PC-3 (cell line): ENCODE measurements around the gene INAVA. TPM values are rescaled to one million over a fixed set of nuclear protein-coding genes. Genes with fewer than 3 reads are reported as not detected.

ENCODE experiments used
- ATAC-seq: fragments of 200-7000 bp; cut with Tn5 transposase; 2 replicates; pipeline ENCODE4 v1.9.1; 2020; ENCODE audit warnings: mild to moderate bottlenecking, moderate library complexity
- BruUV-seq: library from RNA; stranded (reverse); fragments of 400-500 nt; replicated peaks from 2 replicates; lab custom pipeline; 2021; lab: Mats Ljungman, UMichigan
- CTCF ChIA-PET: fragments of 300-600 bp; sonication (Branson Sonifier 250); formaldehyde crosslinking; loops from one replicate; lab custom pipeline; 2022; ENCODE audit warnings: antibody characterized with exemption; lab: Charles Lee
- POLR2A ChIA-PET: fragments of 300-600 bp; sonication (Branson Sonifier 250); formaldehyde crosslinking; loops from one replicate; lab custom pipeline; 2022; ENCODE audit warnings: antibody characterized with exemption; ENCODE audit not compliant: unreplicated experiment; lab: Charles Lee
- DNase-seq: peaks from one replicate; pipeline ENCODE4 v3.0.0-alpha.2; 2015
- H2AFZ ChIP-seq: fragments of 300-600 bp; sonication (generic); 2 replicates; pipeline ENCODE4 v1.6.0; 2016; ENCODE audit warnings: antibody characterized with exemption, low read length
- H3F3A ChIP-seq: fragments of 300-600 bp; sonication (generic); one replicate; pipeline ENCODE4 v1.6.0; 2017; ENCODE audit warnings: antibody characterized with exemption, low read length, control low read depth, mild to moderate bottlenecking; ENCODE audit not compliant: unreplicated experiment
- H3K27ac ChIP-seq: fragments of 300-600 bp; sonication (generic); 2 replicates; pipeline ENCODE4 v1.5.1; 2016; ENCODE audit warnings: mild to moderate bottlenecking, low read length
- H3K27me3 ChIP-seq: fragments of 300-600 bp; sonication (generic); 2 replicates; pipeline ENCODE4 v1.6.1; 2016; ENCODE audit warnings: low read length, mixed read lengths
- H3K36me3 ChIP-seq: fragments of 300-600 bp; sonication (generic); 2 replicates; pipeline ENCODE4 v1.6.1; 2016; ENCODE audit warnings: low read depth, mixed run types, low read length, mixed read lengths
- H3K4me1 ChIP-seq: fragments of 300-600 bp; sonication (generic); 2 replicates; pipeline ENCODE4 v1.5.1; 2016; ENCODE audit warnings: low read length; ENCODE audit not compliant: insufficient read depth
- H3K4me2 ChIP-seq: fragments of 300-600 bp; sonication (generic); 2 replicates; pipeline ENCODE4 v1.6.0; 2016; ENCODE audit warnings: low read length
- H3K4me3 ChIP-seq: fragments of 300-600 bp; sonication (generic); 2 replicates; pipeline ENCODE4 v1.5.1; 2016; ENCODE audit warnings: mild to moderate bottlenecking, low read length, mixed read lengths
- H3K79me2 ChIP-seq: fragments of 300-600 bp; sonication (generic); 2 replicates; pipeline ENCODE4 v1.6.1; 2017; ENCODE audit warnings: low read length, mixed read lengths
- H3K9ac ChIP-seq: fragments of 300-600 bp; sonication (generic); 2 replicates; pipeline ENCODE4 v1.6.0; 2016; ENCODE audit warnings: mild to moderate bottlenecking, low read length
- H3K9me2 ChIP-seq: fragments of 300-600 bp; sonication (generic); replicated peaks from 2 replicates; pipeline ENCODE4 v1.6.1; 2016; ENCODE audit warnings: mixed run types, low read length, mixed read lengths
- H3K9me3 ChIP-seq: fragments of 300-600 bp; sonication (generic); 2 replicates; pipeline ENCODE4 v1.6.1; 2016; ENCODE audit warnings: low read length, mixed read lengths
- H4K20me1 ChIP-seq: fragments of 300-600 bp; sonication (generic); 2 replicates; pipeline ENCODE4 v1.6.1; 2016; ENCODE audit warnings: low read length, mixed read lengths
- EZH2 ChIP-seq: fragments of 300-600 bp; sonication (generic); IDR thresholded peaks from one replicate; pipeline ENCODE4 v1.6.1; 2017; ENCODE audit warnings: antibody characterized with exemption, mild to moderate bottlenecking, low read length; ENCODE audit not compliant: unreplicated experiment
- EZH2phosphoT487 ChIP-seq: fragments of 300-600 bp; sonication (generic); IDR thresholded peaks from 2 replicates; pipeline ENCODE4 v1.6.1; 2018; ENCODE audit warnings: mild to moderate bottlenecking, antibody characterized with exemption, low read length, borderline replicate concordance
- intact Hi-C: fragments of 100-400 bp; cut with micrococcal nuclease; formaldehyde crosslinking; loops from 2 replicates; pipeline ENCODE4 v1.9.0; 2023
- total RNA-seq: library from RNA; depleted of rRNA; stranded (reverse); fragments of >200 nt; gene quantifications from 2 replicates; pipeline ENCODE4 v1.2.3, GENCODE V29; 2014
- TF ChIP-seq, protein P1 (sequence below): fragments of 300-600 bp; sonication (generic); conservative IDR thresholded peaks from 2 replicates; pipeline ENCODE4 v1.5.1; 2017; ENCODE audit warnings: antibody characterized with exemption, low read depth, mild to moderate bottlenecking, low read length

The INAVA gene
- total RNA-seq, 1 experiment from 2014 or later = 102 TPM

DNA sequence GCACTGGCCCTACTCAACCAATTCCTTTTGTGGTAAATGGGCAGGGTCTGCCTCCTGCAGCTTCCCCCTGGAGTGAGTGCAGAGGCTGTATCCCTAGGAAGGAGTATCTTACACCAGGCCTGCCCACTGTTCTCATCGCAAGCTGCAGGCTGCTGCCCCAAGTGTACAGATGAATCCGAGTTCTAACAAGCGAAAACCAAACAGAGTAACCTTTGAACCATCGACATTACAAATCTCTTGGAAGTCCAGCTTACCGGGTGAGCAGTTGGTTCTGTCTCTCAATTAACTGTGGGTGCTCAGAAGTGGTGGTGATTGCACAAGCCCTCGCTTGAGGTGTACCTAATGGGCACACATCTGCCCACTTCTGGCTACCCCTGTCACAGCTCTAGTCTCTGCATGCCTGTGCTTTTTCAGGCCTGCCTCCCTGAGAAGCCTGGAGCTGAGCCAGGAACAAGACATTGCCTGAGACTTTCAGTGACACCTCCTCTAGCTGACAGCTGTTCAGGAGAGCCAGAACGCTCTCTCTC, 22.7 kb downstream of the INAVA start:
- Histone ChIP-seq H3K27ac (no peak overlapping the region), H3K4me2 (no peak overlapping the region), H3K9ac (no peak overlapping the region), H3K9me2 (no peaks in the 10 kb centered on the region), H3F3A (no peaks in the 10 kb centered on the region), H3K9me3 (no peaks in the 10 kb centered on the region), H3K27me3 (no peaks in the 10 kb centered on the region), H3K4me1 (no peaks in the 10 kb centered on the region), H3K4me3 (no peak overlapping the region), H4K20me1 (no peaks in the 10 kb centered on the region), H2AFZ (no peak overlapping the region), H3K79me2 (no peaks in the 10 kb centered on the region), H3K36me3 (peaks cover 10% of the 10 kb centered on the region)
- ATAC-seq = peak; percentile 40
- CTCF ChIA-PET = no interaction called here
- no TSS peak for BruUV-seq
- POLR2A ChIA-PET = no interaction called here
- DNase-seq = peak; percentile 32
- intact Hi-C loops = no loop called here
- TF ChIP-seq, protein P1, sequence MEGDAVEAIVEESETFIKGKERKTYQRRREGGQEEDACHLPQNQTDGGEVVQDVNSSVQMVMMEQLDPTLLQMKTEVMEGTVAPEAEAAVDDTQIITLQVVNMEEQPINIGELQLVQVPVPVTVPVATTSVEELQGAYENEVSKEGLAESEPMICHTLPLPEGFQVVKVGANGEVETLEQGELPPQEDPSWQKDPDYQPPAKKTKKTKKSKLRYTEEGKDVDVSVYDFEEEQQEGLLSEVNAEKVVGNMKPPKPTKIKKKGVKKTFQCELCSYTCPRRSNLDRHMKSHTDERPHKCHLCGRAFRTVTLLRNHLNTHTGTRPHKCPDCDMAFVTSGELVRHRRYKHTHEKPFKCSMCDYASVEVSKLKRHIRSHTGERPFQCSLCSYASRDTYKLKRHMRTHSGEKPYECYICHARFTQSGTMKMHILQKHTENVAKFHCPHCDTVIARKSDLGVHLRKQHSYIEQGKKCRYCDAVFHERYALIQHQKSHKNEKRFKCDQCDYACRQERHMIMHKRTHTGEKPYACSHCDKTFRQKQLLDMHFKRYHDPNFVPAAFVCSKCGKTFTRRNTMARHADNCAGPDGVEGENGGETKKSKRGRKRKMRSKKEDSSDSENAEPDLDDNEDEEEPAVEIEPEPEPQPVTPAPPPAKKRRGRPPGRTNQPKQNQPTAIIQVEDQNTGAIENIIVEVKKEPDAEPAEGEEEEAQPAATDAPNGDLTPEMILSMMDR = no peak
- TF ChIP-seq EZH2phosphoT487 = no peak
- no peak for TF ChIP-seq EZH2

DNA sequence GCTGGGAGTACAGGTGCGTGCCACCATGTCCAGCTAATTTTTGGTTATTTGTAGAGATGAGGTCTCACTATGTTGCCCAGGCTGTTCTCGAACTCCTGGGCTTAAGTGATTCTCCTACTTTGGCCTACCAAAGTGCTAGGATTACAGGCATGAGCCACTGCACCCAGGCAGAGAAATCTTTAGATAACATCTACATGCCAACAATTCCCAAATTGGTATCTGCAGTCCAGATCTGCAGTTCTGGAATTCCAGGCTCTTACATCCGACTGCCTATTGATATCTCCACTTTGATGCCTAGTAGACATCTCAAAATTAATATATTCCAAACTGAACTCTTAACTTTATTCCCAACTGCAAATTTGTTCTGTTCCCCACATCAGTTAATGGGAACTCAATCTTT, 23.3 kb downstream of the INAVA start:
- Histone ChIP-seq H3K36me3 (peaks cover 4% of the 10 kb centered on the region), H3K27ac (no peak overlapping the region), H3F3A (no peaks in the 10 kb centered on the region), H3K4me1 (no peaks in the 10 kb centered on the region), H3K4me3 (no peak overlapping the region), H4K20me1 (no peaks in the 10 kb centered on the region), H3K79me2 (no peaks in the 10 kb centered on the region), H3K27me3 (no peaks in the 10 kb centered on the region), H3K4me2 (no peak overlapping the region), H3K9me2 (no peaks in the 10 kb centered on the region), H3K9me3 (no peaks in the 10 kb centered on the region), H3K9ac (no peak overlapping the region), H2AFZ (no peak overlapping the region)
- ATAC-seq (no peak), DNase-seq (no peak)
- TF ChIP-seq EZH2 (no peak), EZH2phosphoT487 (no peak)
- intact Hi-C loops = no loop called here
- no TSS peak for BruUV-seq
- POLR2A ChIA-PET = no interaction called here
- CTCF ChIA-PET = no interaction called here

- ATAC-seq = no peak
- Histone ChIP-seq H3K27me3 (no peaks in the 10 kb centered on the region), H3K79me2 (no peaks in the 10 kb centered on the region), H3F3A (no peaks in the 10 kb centered on the region), H3K4me2 (no peak overlapping the region), H4K20me1 (no peaks in the 10 kb centered on the region), H3K4me3 (no peak overlapping the region), H3K9me2 (no peaks in the 10 kb centered on the region), H3K36me3 (no peaks in the 10 kb centered on the region), H3K27ac (no peak overlapping the region), H3K4me1 (peaks cover 4% of the 10 kb centered on the region; the same call in 1 of the 2 replicates), H2AFZ (no peak overlapping the region), H3K9me3 (no peaks in the 10 kb centered on the region), H3K9ac (no peak overlapping the region)
- no peak for TF ChIP-seq EZH2phosphoT487
- no peak for TF ChIP-seq EZH2
- TF ChIP-seq, protein P1 = no peak
- intact Hi-C loops = no loop called here
- ChIA-PET POLR2A (no interaction called here), CTCF (no interaction called here)
- DNase-seq = no peak
- BruUV-seq = no TSS peak
Measured at GRCh38 chr1:200919386-200919785, 24.7 kb downstream of the INAVA start.
